K562 (cell line): ENCODE measurements around the gene EVI5L. TPM values are rescaled to one million over a fixed set of nuclear protein-coding genes. Genes with fewer than 3 reads are reported as not detected.

ENCODE experiments used
- BRF1 ChIP-seq: IDR thresholded peaks from 3 replicates; pipeline ENCODE4 v1.6.1; 2011; ENCODE audit warnings: borderline replicate concordance, mild to moderate bottlenecking; ENCODE audit not compliant: insufficient read length; ENCODE audit errors: extremely low read depth
- CHD2 ChIP-seq: IDR thresholded peaks from 2 replicates; pipeline ENCODE4 v1.6.1; 2011; ENCODE audit warnings: low read depth, low read length
- CREB1 ChIP-seq, 2 experiments: sonication (generic) in 1 of 2; formaldehyde crosslinking in 1 of 2; IDR thresholded peaks; 2 replicates each; pipeline versions ENCODE4 v1.6.1 to v1.8.0; 2012 to 2022; ENCODE audit warnings: inconsistent platforms in 1 of 2, mild to moderate bottlenecking in 1 of 2, missing genetic modification reagents in 1 of 2, moderate library complexity in 1 of 2
- CREB3 ChIP-seq: fragments of 450-650 bp; conservative IDR thresholded peaks from 2 replicates; pipeline ENCODE4 v1.6.1; 2016; ENCODE audit warnings: missing genetic modification characterization, low read depth, mild to moderate bottlenecking, missing compliant biosample characterization, moderate library complexity
- HINFP ChIP-seq: fragments of 450-650 bp; conservative IDR thresholded peaks from 2 replicates; pipeline ENCODE4 v1.6.1; 2016; ENCODE audit warnings: missing genetic modification characterization, low read depth, mild to moderate bottlenecking, control low read depth, missing compliant biosample characterization
- KAT2B ChIP-seq: IDR thresholded peaks from one replicate; pipeline ENCODE4 v1.6.1; 2012; ENCODE audit warnings: low read depth, mild to moderate bottlenecking, control low read depth, inconsistent platforms, low read length, moderate library complexity
- KAT7 ChIP-seq: sonication (generic); formaldehyde crosslinking; IDR thresholded peaks from 2 replicates; pipeline ENCODE4 v1.8.0; 2022; ENCODE audit warnings: missing genetic modification reagents, mild to moderate bottlenecking, borderline replicate concordance
- MAZ ChIP-seq, 2 experiments: fragments of 450-650 bp in 1 of 2; sonication (generic) in 1 of 2; formaldehyde crosslinking; IDR thresholded peaks in 1 of 2; conservative IDR thresholded peaks in 1 of 2; 2 replicates each; pipeline versions ENCODE4 v1.4.0 to v1.5.0; 2020; ENCODE audit warnings: mild to moderate bottlenecking in 1 of 2, missing genetic modification reagents in 1 of 2
- NKRF ChIP-seq: fragments of 450-650 bp; IDR thresholded peaks from 2 replicates; pipeline ENCODE4 v1.6.1; 2016; ENCODE audit warnings: borderline replicate concordance
- RHOXF2B ChIP-seq: fragments of 250-450 bp; sonication (Bioruptor Pico); conservative IDR thresholded peaks from 2 replicates; pipeline ENCODE4 v1.5.1; 2021
- SAFB2 ChIP-seq: fragments of 200-400 bp; formaldehyde crosslinking; IDR thresholded peaks from 2 replicates; pipeline ENCODE4 v1.6.1; 2018; ENCODE audit warnings: borderline replicate concordance, low read length, low read depth, moderate library complexity; ENCODE audit not compliant: severe bottlenecking
- ZBTB49 ChIP-seq: sonication (generic); formaldehyde crosslinking; IDR thresholded peaks from 2 replicates; pipeline ENCODE4 v1.8.0; 2022; ENCODE audit warnings: missing genetic modification reagents, mild to moderate bottlenecking, borderline replicate concordance
- ZNF592 ChIP-seq: fragments of 450-650 bp; IDR thresholded peaks from 2 replicates; pipeline ENCODE4 v1.6.1; 2017; ENCODE audit warnings: antibody characterized with exemption, mild to moderate bottlenecking
- polyA plus RNA-seq, 8 experiments: library from polyadenylated mRNA; depleted of rRNA in 4 of 8; stranded (reverse) in 5 of 8; unstranded in 3 of 8; fragments of >200 nt; fragmentation: Nextera tagmentation in 2 of 8; fragmentation: Illumina TruSeq in 1 of 8; extraction: Ambion mirVana in 2 of 8; extraction: Trizol in 1 of 8; gene quantifications; 2 replicates each; pipeline versions ENCODE4 v1.2.1 to v1.2.3, GENCODE V29; 2011 to 2014; ENCODE audit warnings: inconsistent platforms in 1 of 8, missing spikeins in 1 of 8
- total RNA-seq, 7 experiments: library from RNA; depleted of rRNA in 6 of 7; stranded (reverse); fragments of >200 nt in 6 of 7; fragmentation: Illumina TruSeq in 2 of 7; extraction: Trizol in 2 of 7; gene quantifications; 2 replicates each; pipeline versions ENCODE4 v1.2.1 to v1.2.3, GENCODE V29; 2011 to 2021; ENCODE audit warnings: low replicate concordance in 1 of 7

The EVI5L gene
- total and polyA plus RNA-seq, 9 of the 15 experiments (the other 6 are each of a cell fraction or from before 2014, with no cell fraction given): 0.69 to 1.8 (median 1.2) TPM; not detected in 2

- TF ChIP-seq ZBTB49 (CRISPR knock-in tag): no peak
- no peak for TF ChIP-seq ZNF592
- 0 out of 2 replicates have a peak, but pooled peaks have one; percentile 17 for TF ChIP-seq KAT7
- peak; percentile 59 for TF ChIP-seq CREB1 (IDR thresholded peaks at IDR 0.05)
- TF ChIP-seq CREB1 (CRISPR knock-in tag; IDR thresholded peaks at IDR 0.05): peak; percentile 72
- 0 out of 2 replicates have a peak, but pooled peaks have one; percentile 53 for TF ChIP-seq CREB3 (tag)
- no peak for TF ChIP-seq HINFP (tag)
- no peak for TF ChIP-seq BRF1
- no peak for TF ChIP-seq CHD2
- TF ChIP-seq NKRF: peak; percentile 54; the same call in 1 of the 2 replicates
- TF ChIP-seq RHOXF2B: no peak
- peak; percentile 71 to 75; a peak in 3 of 4 replicates for TF ChIP-seq MAZ (CRISPR knock-in tag; conservative IDR thresholded peaks at IDR 0.05 in 1 of 2, IDR thresholded peaks at IDR 0.05 in 1 of 2)
- peak; percentile 88 for TF ChIP-seq KAT2B
- no peak for TF ChIP-seq SAFB2
Observed at GRCh38 chr19:7903244-7904073, 73.4 kb downstream of the EVI5L start, which contains the start of gene MAP2K7 (continued).
